DMS53 treated with DMSO at 0.1 percent for 48 hours (cell line): Measurements from ENCODE around the gene TGM6.

ENCODE experiments used
- DNase-seq: peaks from one replicate; lab custom pipeline; 2025; ENCODE audit not compliant: unreplicated experiment; lab: John Stamatoyannopoulos, UW

The TGM6 gene

DNA sequence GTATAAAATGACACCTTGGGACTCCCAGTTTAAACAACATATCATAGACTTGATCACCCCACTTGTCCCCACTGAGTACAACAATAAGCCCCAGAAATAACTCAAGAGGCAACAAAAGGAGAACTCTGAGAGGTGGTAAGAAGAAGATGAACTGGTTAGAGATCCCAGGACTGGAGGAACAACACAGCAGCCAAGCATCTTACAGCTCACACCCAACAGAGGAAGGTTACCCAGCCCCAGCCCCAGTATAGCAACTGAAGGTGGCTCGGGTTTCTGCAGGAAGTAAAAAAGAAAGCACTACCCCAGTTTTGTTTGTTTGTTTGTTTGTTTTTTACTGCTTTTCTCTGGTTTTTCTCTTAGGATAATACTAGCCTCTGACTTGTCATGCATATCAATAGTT lies 17.1 kb upstream of the TGM6 start:
- no peak for DNase-seq

- DNase-seq: no peak
These were observed 16.7 kb upstream of the TGM6 start for GRCh38 chr20:2364044-2364443.

DNA sequence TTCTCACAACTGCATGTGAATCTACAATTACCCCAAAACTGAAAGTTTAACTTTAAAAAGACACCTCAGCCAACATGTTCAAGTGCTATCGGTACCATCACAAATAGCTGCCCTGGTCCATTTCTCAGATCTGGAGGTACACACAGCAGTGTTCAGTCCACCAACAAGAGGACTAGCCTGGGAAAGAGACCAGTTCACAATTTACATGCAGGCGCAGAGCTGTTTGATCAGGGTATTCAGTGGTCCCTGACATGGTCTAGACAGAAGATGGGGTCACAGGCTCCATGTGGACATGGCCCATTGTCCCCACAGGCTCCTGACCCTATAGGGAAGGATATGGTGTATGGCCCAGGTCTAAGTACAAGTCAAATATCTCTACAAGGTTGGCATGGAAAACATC lies 15.6 kb upstream of the TGM6 start:
- DNase-seq: no peak

DNA sequence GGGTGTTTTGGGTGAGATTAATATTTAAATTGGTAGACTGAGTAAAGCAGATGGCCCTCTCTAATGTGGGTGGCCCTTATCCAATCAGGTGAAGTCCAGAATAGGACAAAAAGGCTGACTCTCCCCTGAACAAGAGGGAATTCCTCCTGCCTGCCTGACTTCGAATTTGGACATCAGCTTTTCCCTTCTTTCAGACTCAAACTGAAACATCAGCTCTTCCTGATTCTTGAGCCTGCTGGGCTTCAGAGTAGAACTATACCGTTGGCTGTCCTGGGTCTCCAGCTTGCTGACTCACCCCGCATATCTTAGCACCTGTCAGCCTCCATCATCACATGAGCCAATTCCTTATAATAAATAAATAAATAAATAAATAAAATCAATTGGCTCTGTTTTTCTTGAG lies 15.0 kb upstream of the TGM6 start:
- DNase-seq: no peak

DNA sequence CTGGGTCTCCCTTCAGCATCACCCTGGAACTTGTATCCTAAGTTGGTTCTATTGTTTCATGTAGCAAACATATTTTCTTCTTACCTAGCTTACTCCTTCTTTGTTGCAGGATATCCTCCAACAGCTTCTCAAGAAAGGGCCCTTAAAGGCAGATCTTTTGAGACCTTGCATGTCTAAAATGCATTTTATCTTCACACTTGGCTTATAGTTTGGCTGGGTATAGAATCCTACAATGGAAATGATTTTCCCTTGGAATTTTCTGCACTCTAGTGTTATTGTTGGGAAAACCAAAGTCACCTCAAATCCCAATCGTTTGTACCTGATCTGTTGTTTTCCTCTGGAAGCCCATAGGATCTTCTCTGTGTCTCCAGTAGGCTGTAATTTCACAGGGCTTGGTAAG lies 12.1 kb upstream of the TGM6 start:
- DNase-seq: no peak

GRCh38 chr20:2373098-2373497 lies 7.6 kb upstream of the TGM6 start:
- DNase-seq: no peak

GRCh38 chr20:2374346-2375125 lies 6.2 kb upstream of the TGM6 start:
- no peak for DNase-seq

DNA sequence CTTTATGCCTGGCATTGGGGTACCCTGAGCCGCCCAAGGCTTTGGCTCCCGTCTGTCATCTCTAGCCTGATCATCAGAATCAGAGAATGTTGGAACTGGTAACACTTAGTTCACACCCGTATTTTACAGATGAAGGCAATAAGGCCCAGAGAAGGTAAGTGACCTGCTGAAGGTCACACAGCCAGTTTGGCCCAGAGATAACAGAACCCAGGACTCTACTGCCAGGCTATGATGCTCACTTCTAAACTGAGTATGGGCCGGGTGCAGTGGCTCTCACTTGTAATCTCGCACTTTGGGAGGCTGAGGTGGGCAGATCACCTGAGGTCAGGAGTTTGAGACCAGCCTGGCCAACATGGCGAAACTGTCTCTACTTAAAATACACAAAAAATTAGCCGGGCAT lies 1.8 kb upstream of the TGM6 start:
- no peak for DNase-seq

DNA sequence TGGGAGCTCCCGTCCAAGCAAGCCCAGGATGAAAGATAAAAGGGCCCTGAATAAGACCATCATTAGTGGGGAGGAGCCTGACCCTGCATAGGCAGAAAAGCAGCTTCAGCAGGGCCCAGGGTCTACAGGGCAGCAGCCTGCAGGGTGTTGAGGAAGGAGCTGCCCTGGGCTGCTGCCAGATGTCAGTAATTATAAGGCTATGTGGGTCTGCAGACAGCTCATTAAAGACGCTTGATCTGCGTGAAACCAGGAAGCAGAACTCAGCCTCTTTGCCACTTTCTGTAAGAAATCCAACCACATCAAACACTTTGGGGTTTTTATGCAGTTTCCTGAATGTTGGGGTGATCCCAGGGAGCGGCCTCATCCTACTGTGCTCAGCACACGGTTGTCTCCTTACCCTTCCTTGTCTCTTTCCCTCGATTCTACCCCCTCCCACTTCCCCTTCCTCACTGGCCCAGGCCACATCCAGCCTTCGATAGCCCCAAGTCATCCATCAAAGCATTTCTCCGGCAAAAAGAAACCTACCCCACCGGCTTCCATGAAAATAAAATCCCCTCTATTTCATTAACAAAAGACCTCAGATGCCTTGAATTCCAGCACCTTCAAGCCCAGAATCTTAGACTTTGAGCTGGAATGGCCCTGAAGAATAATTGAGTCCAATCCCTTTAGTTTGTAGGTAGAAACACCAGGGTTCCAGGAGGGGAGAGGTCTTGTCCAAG lies 1.0 kb upstream of the TGM6 start:
- no peak for DNase-seq

GRCh38 chr20:2381303-2381702 lies 602 bp downstream of the TGM6 start:
- no peak for DNase-seq

- no peak for DNase-seq
These were observed 2.1 kb downstream of the TGM6 start for GRCh38 chr20:2382833-2383232.

- DNase-seq: no peak
These were observed 4.3 kb downstream of the TGM6 start for GRCh38 chr20:2385026-2385425.

DNA sequence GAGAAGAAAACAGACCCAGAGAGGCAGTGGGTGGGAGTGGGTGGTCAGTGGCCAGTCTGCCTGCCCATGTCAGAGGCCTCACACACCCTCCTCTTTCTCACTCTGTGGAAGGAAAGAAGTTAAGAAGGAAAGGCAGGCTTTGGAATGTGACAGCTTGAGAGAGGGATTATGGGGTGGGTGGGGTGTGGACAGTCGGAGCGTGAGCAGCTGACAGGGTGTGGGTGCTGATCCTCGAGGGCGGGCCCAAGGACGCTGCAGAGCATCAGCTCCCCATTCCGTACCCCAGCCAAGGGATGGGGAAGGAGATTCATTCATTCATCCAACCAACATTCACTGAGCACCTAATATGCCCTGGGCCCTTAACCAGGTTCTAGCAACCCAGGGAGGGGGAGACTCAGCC lies 4.8 kb downstream of the TGM6 start:
- DNase-seq: no peak

- no peak for DNase-seq
These were observed 5.9 kb downstream of the TGM6 start for GRCh38 chr20:2386516-2387179.

GRCh38 chr20:2387180-2387577 lies 6.5 kb downstream of the TGM6 start:
- no peak for DNase-seq

GRCh38 chr20:2387580-2387979 lies 6.9 kb downstream of the TGM6 start:
- no peak for DNase-seq

GRCh38 chr20:2390951-2391675 lies 10.4 kb downstream of the TGM6 start:
- DNase-seq: no peak

- no peak for DNase-seq
These were observed 13.8 kb downstream of the TGM6 start for GRCh38 chr20:2394411-2395055.

GRCh38 chr20:2395136-2395535 lies 14.4 kb downstream of the TGM6 start:
- DNase-seq: no peak

- DNase-seq: no peak
These were observed 15.6 kb downstream of the TGM6 start for GRCh38 chr20:2396241-2396814.

DNA sequence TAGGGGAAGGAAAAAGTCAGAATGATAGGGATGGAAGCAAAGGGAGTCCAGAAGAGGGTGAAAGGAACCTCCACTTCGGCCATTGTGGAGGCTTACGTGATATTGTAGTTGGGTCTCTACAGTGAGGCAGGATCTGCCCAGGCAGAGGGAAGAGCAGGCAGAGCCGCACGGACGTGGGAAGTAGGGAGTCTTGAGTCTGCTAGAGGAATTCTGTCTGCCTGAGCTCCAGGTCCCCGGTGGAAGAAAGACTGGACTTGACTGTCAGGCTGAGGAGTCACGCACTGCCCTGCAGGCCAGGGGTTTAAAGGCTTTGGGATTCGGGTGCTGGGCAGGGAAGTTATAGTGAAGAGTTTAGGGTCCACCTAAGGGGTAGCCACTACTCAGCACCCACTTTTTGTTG lies 16.4 kb downstream of the TGM6 start:
- no peak for DNase-seq
